GM12872 (cell line): ENCODE measurements around the gene GRID1.

Source experiments
- CTCF ChIP-seq: IDR thresholded peaks from 3 replicates; pipeline ENCODE4 v1.5.1; 2011; ENCODE audit warnings: low read depth, mild to moderate bottlenecking, low read length, moderate library complexity; ENCODE audit not compliant: insufficient read depth

GRID1 gene

GRCh38 chr10:85787881-85788280 is 578.7 kb downstream of the GRID1 start:
- TF ChIP-seq CTCF, result no peak

GRCh38 chr10:85787393-85787792 is 579.2 kb downstream of the GRID1 start:
- TF ChIP-seq CTCF, result no peak

- TF ChIP-seq CTCF, result peak; percentile 54
Measured at GRCh38 chr10:85786401-85786899, 580.1 kb downstream of the GRID1 start.

- TF ChIP-seq CTCF, result no peak
Measured at GRCh38 chr10:85784792-85785191, 581.8 kb downstream of the GRID1 start.

GRCh38 chr10:85781404-85781803 is 585.2 kb downstream of the GRID1 start:
- no peak for TF ChIP-seq CTCF

- no peak for TF ChIP-seq CTCF
Measured at GRCh38 chr10:85778074-85778473, 588.5 kb downstream of the GRID1 start.

GRCh38 chr10:85767891-85768290 is 598.7 kb downstream of the GRID1 start:
- TF ChIP-seq CTCF, result no peak
